ENCODE results near the gene ITGAX.

- TF ChIP-seq, protein P1, sequence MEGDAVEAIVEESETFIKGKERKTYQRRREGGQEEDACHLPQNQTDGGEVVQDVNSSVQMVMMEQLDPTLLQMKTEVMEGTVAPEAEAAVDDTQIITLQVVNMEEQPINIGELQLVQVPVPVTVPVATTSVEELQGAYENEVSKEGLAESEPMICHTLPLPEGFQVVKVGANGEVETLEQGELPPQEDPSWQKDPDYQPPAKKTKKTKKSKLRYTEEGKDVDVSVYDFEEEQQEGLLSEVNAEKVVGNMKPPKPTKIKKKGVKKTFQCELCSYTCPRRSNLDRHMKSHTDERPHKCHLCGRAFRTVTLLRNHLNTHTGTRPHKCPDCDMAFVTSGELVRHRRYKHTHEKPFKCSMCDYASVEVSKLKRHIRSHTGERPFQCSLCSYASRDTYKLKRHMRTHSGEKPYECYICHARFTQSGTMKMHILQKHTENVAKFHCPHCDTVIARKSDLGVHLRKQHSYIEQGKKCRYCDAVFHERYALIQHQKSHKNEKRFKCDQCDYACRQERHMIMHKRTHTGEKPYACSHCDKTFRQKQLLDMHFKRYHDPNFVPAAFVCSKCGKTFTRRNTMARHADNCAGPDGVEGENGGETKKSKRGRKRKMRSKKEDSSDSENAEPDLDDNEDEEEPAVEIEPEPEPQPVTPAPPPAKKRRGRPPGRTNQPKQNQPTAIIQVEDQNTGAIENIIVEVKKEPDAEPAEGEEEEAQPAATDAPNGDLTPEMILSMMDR (IDR thresholded peaks at IDR 0.05), result no peak
- no peak for TF ChIP-seq POLR2A (IDR thresholded peaks at IDR 0.05)
Measured at GRCh38 chr16:31363721-31364120, 8.7 kb downstream of the ITGAX start.
